Psoas muscle (tissue), 8 donors: Measurements from ENCODE around the gene PFDN2. TPM values are rescaled to one million over a fixed set of nuclear protein-coding genes. Genes with fewer than 3 reads are reported as not detected.

Experiments used
- ATAC-seq, 4 donors: fragments of 200-7000 bp; cut with Tn5 transposase; one replicate each; pipeline ENCODE4 v1.9.1; 2020; ENCODE audit warnings: moderate library complexity in 3 of 4, mild to moderate bottlenecking in 2 of 4
- DNase-seq, 2 donors: peaks; one replicate each; pipeline ENCODE4 v3.0.0-alpha.2; 2020
- H3K27ac ChIP-seq: fragments of 200-600 bp; one replicate; pipeline ENCODE4 v1.8.0; 2022
- H3K27me3 ChIP-seq, 3 donors: fragments of 200-600 bp in 1 of 3; one replicate each; pipeline versions ENCODE4 v1.6.1 to v1.8.0; 2013 to 2022; ENCODE audit warnings: low read length in 2 of 3, mild to moderate bottlenecking in 2 of 3, moderate library complexity in 1 of 3; ENCODE audit not compliant: insufficient read depth in 3 of 3
- H3K36me3 ChIP-seq, 2 donors: fragments of 200-600 bp in 1 of 2; one replicate each; pipeline versions ENCODE4 v1.6.1 to v1.8.0; 2013 to 2022; ENCODE audit warnings: low read depth in 1 of 2, mild to moderate bottlenecking in 1 of 2, moderate library complexity in 1 of 2; ENCODE audit not compliant: insufficient read depth in 1 of 2
- H3K4me1 ChIP-seq: fragments of 200-600 bp; one replicate; pipeline ENCODE4 v1.8.0; 2022
- H3K4me3 ChIP-seq: fragments of 200-600 bp; one replicate; pipeline ENCODE4 v1.8.0; 2022; ENCODE audit warnings: mild to moderate bottlenecking
- H3K9me3 ChIP-seq: fragments of 200-600 bp; one replicate; pipeline ENCODE4 v1.8.0; 2022
- CTCF ChIP-seq: fragments of 200-600 bp; IDR thresholded peaks from one replicate; pipeline ENCODE4 v1.8.0; 2022; ENCODE audit warnings: antibody characterized with exemption
- WGBS, 3 donors: extraction: QIAGEN DNeasy Blood & Tissue Kit; methylation state at CpG; one replicate each; pipeline versions ENCODE4 v1.1.6 to v1.1.7; 2013; 5-methylcytosine and 5-hydroxymethylcytosine counted together
- intact Hi-C, 2 donors: fragments of 100-400 bp; cut with DNase I; formaldehyde crosslinking; loops; one replicate each; pipeline versions ENCODE4 v1.11.0 to v1.14.2; 2022
- polyA plus RNA-seq, 3 donors: library from polyadenylated mRNA; stranded (reverse); fragments of 200-250 nt; gene quantifications; one replicate each; pipeline ENCODE4 v1.2.3, GENCODE V29; 2013
- total RNA-seq, 4 donors: library from RNA; stranded (reverse); fragmentation: NEBNext Ultra II Directional in 2 of 4; extraction: Animal tissue kit (Norgen Biotek cat#: 25700) in 2 of 4; gene quantifications; one replicate each; pipeline versions ENCODE4 v1.2.1 to v1.2.4, GENCODE V29; 2021 to 2023
- donor health status: healthy with polysubstance abuse.
- donor health status: DM: no; HTN: no; CAD: no; lungs with moderate emphysema.
- donor health status: Bipolar disorder and iron deficiency.
- donor health status: healthy.
- donor health status: DM: yes; HTN: yes; CAD: no.
- donor health status: DM: no; HTN: no; CAD: no.
- donor health status: DM: no; HTN: no; CAD: no.
- donor health status: DM: yes; HTN: yes; CAD: no.

The PFDN2 gene
- total and polyA plus RNA-seq, 7 donors = 60.2 to 759 (median 144) TPM

- intact Hi-C loops = loop anchor here in 1 of 2 donors (5.0 kb wide), 1 partner anchor 67 kb away; no protein-coding TSS in a partner anchor
- Histone ChIP-seq H3K27ac (no peak overlapping the region), H3K4me1 (no peaks in the 10 kb centered on the region), H3K27me3 (peaks cover 0 to 5% (median 0%) of the 10 kb centered on the region in 3 donors), H3K4me3 (no peak overlapping the region), H3K36me3 (no peaks in the 10 kb centered on the region), H3K9me3 (no peaks in the 10 kb centered on the region)
- no peak for DNase-seq
- WGBS, 3 donors = 91 to 95% (median 95%) methylated on average over 4 of the region's 4 CpGs
- ATAC-seq = no peak
- TF ChIP-seq CTCF = no peak
Observed at GRCh38 chr1:161070761-161071160, 47.1 kb downstream of the PFDN2 start.

- peak; percentile 62 to 83 for DNase-seq
- intact Hi-C loops = loop anchor here in 1 of 2 donors (5.0 kb wide), 1 partner anchor 68 kb away; no protein-coding TSS in a partner anchor
- H3K4me3 ChIP-seq = peak within 1 kb of the TSS; percentile 49
- peaks cover 0 to 5% (median 0%) of the 10 kb centered on the region in 3 donors for H3K27me3 ChIP-seq
- H3K36me3 ChIP-seq = no peaks in the 10 kb centered on the region
- 68 to 75% (median 74%) methylated on average over 9 of the region's 9 CpGs for WGBS, 3 donors
- no peak within 1 kb of the TSS for H3K27ac ChIP-seq
- no peaks in the 10 kb centered on the region for H3K4me1 ChIP-seq
- no peaks in the 10 kb centered on the region for H3K9me3 ChIP-seq
- peak; percentile 39 to 60 (median 49) for ATAC-seq
- TF ChIP-seq CTCF = no peak
Observed at GRCh38 chr1:161069731-161070270, 48.0 kb downstream of the PFDN2 start, which contains the start of gene ARHGAP30. Gene ARHGAP30, minus strand, starts transcription at chr1:161069891. Its CDS starts 267 bp downstream, at chr1:161069624.

GRCh38 chr1:161069241-161069640, 48.6 kb downstream of the PFDN2 start:
- Histone ChIP-seq H3K9me3 (no peaks in the 10 kb centered on the region), H3K27ac (no peak overlapping the region), H3K4me1 (no peaks in the 10 kb centered on the region), H3K27me3 (peaks cover 0 to 8% (median 0%) of the 10 kb centered on the region in 3 donors), H3K36me3 (no peaks in the 10 kb centered on the region), H3K4me3 (peak overlapping the region; percentile 49)
- DNase-seq (no peak), ATAC-seq (no peak)
- TF ChIP-seq CTCF = no peak
- WGBS, 3 donors = 80 to 84% (median 81%) methylated on average over 9 of the region's 9 CpGs
- intact Hi-C loops = no loop called here

GRCh38 chr1:161068306-161069234, 49.3 kb downstream of the PFDN2 start:
- intact Hi-C loops = no loop called here
- DNase-seq = peak; percentile 61 to 71
- no peaks in the 10 kb centered on the region for H3K36me3 ChIP-seq
- peaks cover 0 to 15% (median 0%) of the 10 kb centered on the region in 3 donors for H3K27me3 ChIP-seq
- peak overlapping the region; percentile 49 for H3K4me3 ChIP-seq
- no peaks in the 10 kb centered on the region for H3K9me3 ChIP-seq
- H3K27ac ChIP-seq = no peak overlapping the region
- peak; percentile 28 to 70 (median 42) for ATAC-seq
- 63 to 68% (median 65%) methylated on average over 10 of the region's 10 CpGs for WGBS, 3 donors
- H3K4me1 ChIP-seq = no peaks in the 10 kb centered on the region
- no peak for TF ChIP-seq CTCF
